Measurements from ENCODE around the gene OPN5.

Gene OPN5

DNA sequence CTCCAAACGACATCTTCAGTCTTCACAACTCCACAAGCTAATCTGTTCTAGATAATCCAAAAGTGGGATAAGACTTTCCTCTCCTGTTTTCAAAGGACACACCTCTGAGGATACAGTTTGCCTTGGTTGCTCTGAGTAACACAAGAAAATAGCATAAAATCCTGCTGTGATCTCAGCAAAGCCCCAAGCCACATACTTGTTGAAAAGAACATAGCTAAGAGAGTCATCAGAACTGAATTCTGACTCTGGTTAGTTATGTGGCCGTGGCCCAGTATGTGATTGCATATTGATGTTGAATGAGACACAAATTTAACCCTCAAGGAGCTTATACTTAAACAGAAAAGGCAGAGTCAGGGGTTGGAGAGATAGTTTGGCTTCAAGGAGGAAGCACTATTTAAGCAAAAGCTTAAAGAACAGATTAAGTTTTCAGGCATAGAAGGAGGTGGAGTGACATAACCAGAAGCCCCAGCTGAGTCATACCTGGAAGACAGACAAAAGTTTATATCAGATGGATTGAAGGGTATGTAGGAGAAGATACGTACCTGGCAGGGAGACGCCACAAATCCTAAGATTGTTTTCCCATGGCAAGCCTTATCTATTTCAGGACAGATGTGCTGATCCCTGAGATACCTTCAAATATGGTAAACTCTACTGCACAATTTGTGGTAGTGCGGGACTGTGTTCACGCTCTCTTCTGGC, 41.2 kb downstream of the OPN5 start:
- Histone ChIP-seq H3K4me1 (ENCODE audit: control insufficient read depth, insufficient read depth, low read length) (no peaks in the 10 kb centered on the region), H3K36me3 (ENCODE audit: control insufficient read depth, insufficient read depth, low read length) (no peaks in the 10 kb centered on the region), H3K4me3 (ENCODE audit: low read depth, low read length) (no peak overlapping the region), H3K27me3 (ENCODE audit: control insufficient read depth, insufficient read depth, low read length) (no peaks in the 10 kb centered on the region), H3K9ac (ENCODE audit: low read length) (no peak overlapping the region), H3K9me3 (ENCODE audit: control insufficient read depth, insufficient read depth, low read depth, low read length) (no peaks in the 10 kb centered on the region), H3K27ac (ENCODE audit: low read depth, low read length) (no peak overlapping the region)

DNA sequence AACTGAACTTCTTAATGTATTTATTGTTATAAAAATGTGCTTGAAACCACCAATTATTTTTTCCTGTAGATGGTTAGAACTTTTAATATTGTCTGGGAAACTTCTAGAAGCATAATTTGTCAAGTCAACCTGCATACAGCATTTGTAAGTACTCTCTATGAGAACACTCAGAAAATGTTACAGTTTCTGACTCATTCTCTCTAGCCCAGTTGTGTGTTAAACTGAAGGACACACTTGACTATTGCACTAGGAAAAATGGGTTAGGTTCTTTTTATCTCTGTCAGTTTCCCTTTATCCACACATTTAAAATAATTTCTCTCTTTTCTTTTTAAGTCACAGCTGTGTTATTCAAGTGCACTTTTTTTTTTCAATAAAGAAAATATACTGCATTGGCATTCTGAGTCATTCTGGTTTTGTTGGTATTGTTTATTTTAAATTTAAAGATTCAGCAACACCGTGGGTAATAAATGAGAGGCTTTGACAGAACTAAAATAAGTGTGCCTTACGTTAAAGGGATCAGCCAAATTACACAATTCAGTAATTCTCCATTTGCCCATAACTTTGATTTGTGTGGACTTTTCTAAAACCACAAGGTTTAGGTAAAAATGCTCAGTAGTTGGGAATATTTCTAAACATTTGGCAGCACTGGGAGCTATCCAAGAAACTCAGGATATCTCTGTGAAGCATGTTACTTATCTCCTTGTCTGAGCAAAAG, 50.7 kb downstream of the OPN5 start:
- H3K9me3 ChIP-seq (ENCODE audit: control insufficient read depth, insufficient read depth, low read depth, low read length): no peaks in the 10 kb centered on the region
- H3K36me3 ChIP-seq (ENCODE audit: control insufficient read depth, insufficient read depth, low read length): no peaks in the 10 kb centered on the region
- H3K4me1 ChIP-seq (ENCODE audit: control insufficient read depth, insufficient read depth, low read length): no peaks in the 10 kb centered on the region
- H3K27me3 ChIP-seq (ENCODE audit: control insufficient read depth, insufficient read depth, low read length): no peaks in the 10 kb centered on the region; the same call in 1 of the 2 replicates
- no peak overlapping the region for H3K4me3 ChIP-seq (ENCODE audit: low read depth, low read length)
- H3K27ac ChIP-seq (ENCODE audit: low read depth, low read length): no peak overlapping the region
- H3K9ac ChIP-seq (ENCODE audit: low read length): no peak overlapping the region

DNA sequence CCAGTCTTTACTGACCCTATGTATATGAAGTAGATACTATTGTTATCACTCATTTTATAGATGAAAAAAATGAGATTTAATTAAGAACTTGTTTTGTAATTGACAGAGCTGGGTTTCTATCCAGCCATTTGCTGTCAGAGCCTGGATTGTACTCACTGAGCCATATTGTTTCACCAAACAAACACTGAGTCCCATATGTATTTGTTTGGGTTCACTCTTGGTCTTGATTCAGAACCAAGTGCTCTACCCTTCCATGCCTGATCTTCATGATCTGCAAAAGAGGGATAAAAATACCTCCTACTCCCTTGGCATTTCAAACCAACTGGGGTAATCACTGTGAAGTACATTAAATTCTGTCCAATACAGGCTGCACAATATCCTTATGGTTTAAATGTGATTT, 52.4 kb downstream of the OPN5 start:
- Histone ChIP-seq H3K4me3 (ENCODE audit: low read depth, low read length) (no peak overlapping the region), H3K36me3 (ENCODE audit: control insufficient read depth, insufficient read depth, low read length) (no peaks in the 10 kb centered on the region), H3K9me3 (ENCODE audit: control insufficient read depth, insufficient read depth, low read depth, low read length) (no peaks in the 10 kb centered on the region), H3K27ac (ENCODE audit: low read depth, low read length) (no peak overlapping the region), H3K27me3 (ENCODE audit: control insufficient read depth, insufficient read depth, low read length) (no peaks in the 10 kb centered on the region; the same call in 1 of the 2 replicates), H3K9ac (ENCODE audit: low read length) (no peak overlapping the region), H3K4me1 (ENCODE audit: control insufficient read depth, insufficient read depth, low read length) (no peaks in the 10 kb centered on the region)

DNA sequence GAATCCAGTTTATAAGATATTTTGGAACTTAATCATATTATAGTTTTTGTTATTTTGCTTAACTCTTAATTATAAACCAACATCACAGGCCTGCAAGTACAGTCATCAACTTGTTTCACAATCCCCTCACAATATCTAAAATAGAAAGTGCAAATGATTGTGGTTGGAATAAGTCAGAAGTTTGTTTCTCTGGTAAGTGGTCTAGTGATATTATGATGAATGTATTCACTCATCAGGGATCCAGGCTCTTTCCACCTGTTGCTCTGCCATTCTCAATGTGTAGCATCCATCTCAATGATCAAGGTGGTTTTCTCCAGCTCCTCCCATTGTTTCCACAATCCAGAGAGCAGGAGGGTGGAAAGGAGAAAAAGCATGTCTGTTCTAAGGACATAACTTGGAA, 54.2 kb downstream of the OPN5 start:
- H3K4me1 ChIP-seq (ENCODE audit: control insufficient read depth, insufficient read depth, low read length): no peaks in the 10 kb centered on the region
- no peak overlapping the region for H3K4me3 ChIP-seq (ENCODE audit: low read depth, low read length)
- no peak overlapping the region for H3K9ac ChIP-seq (ENCODE audit: low read length)
- H3K27me3 ChIP-seq (ENCODE audit: control insufficient read depth, insufficient read depth, low read length): no peaks in the 10 kb centered on the region
- no peak overlapping the region for H3K27ac ChIP-seq (ENCODE audit: low read depth, low read length)
- H3K9me3 ChIP-seq (ENCODE audit: control insufficient read depth, insufficient read depth, low read depth, low read length): no peaks in the 10 kb centered on the region
- H3K36me3 ChIP-seq (ENCODE audit: control insufficient read depth, insufficient read depth, low read length): no peaks in the 10 kb centered on the region

DNA sequence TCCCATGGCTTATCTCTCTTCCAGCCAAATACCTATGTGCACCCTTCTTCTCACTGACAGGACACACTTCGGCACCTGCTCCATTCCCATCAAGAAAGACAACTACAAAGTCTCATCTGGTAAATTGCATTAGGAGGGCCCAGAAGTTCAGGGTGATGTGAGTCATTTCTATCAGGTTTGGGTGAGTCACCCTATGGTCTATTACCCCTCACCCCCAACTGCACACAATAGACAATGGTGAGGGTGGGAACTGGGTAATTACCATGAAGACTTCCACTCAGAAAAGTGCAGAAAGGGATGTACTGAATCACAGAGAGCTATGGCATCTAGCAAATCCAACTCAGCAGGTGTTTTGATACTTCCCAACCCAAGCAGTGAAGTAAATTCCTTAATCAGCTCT, 54.8 kb downstream of the OPN5 start:
- Histone ChIP-seq H3K36me3 (ENCODE audit: control insufficient read depth, insufficient read depth, low read length) (no peaks in the 10 kb centered on the region), H3K4me3 (ENCODE audit: low read depth, low read length) (no peak overlapping the region), H3K27me3 (ENCODE audit: control insufficient read depth, insufficient read depth, low read length) (no peaks in the 10 kb centered on the region), H3K27ac (ENCODE audit: low read depth, low read length) (no peak overlapping the region), H3K4me1 (ENCODE audit: control insufficient read depth, insufficient read depth, low read length) (no peaks in the 10 kb centered on the region), H3K9ac (ENCODE audit: low read length) (no peak overlapping the region), H3K9me3 (ENCODE audit: control insufficient read depth, insufficient read depth, low read depth, low read length) (no peaks in the 10 kb centered on the region)

DNA sequence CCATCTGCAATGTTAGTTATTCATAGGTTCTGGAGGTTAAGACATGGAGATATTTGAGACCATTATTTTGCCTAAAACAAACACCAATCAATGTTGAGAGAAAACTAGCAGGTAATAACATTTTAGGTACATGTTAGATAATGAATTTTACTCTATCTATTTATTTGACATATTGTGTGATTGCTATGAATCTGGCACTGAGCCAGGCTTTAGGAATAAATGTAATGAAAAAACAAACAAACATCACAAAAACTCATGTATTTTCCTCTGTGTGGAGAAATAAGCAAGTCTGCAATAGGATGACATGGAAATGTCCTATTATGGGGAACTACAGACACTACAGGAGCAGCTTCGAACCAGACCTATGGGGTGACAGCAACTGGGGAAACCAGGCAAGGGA, 57.8 kb downstream of the OPN5 start:
- Histone ChIP-seq H3K27me3 (ENCODE audit: control insufficient read depth, insufficient read depth, low read length) (no peaks in the 10 kb centered on the region), H3K36me3 (ENCODE audit: control insufficient read depth, insufficient read depth, low read length) (no peaks in the 10 kb centered on the region), H3K9ac (ENCODE audit: low read length) (no peak overlapping the region), H3K4me1 (ENCODE audit: control insufficient read depth, insufficient read depth, low read length) (no peaks in the 10 kb centered on the region), H3K9me3 (ENCODE audit: control insufficient read depth, insufficient read depth, low read depth, low read length) (no peaks in the 10 kb centered on the region), H3K27ac (ENCODE audit: low read depth, low read length) (no peak overlapping the region), H3K4me3 (ENCODE audit: low read depth, low read length) (no peak overlapping the region)

DNA sequence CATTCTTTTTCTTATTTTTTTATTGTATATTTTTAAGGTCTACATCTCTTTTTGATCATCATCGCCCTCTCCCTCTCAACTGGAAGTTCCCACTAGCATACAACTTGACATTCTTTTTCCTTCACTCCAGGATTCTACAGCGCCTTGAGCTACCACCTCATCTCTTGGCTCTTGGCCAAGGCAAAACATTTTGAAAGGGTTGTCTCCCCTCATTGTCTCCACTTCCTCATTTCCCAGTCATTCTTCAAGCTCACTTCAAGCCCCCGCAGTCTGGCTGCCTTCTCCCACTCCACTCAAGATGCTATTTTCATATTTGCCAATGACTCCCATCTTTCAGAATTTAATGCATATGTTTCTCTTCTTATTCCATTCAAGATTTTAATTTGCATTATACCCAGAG, 63.0 kb downstream of the OPN5 start:
- H3K27me3 ChIP-seq (ENCODE audit: control insufficient read depth, insufficient read depth, low read length): no peaks in the 10 kb centered on the region
- H3K36me3 ChIP-seq (ENCODE audit: control insufficient read depth, insufficient read depth, low read length): no peaks in the 10 kb centered on the region
- no peaks in the 10 kb centered on the region for H3K9me3 ChIP-seq (ENCODE audit: control insufficient read depth, insufficient read depth, low read depth, low read length)
- no peak overlapping the region for H3K27ac ChIP-seq (ENCODE audit: low read depth, low read length)
- H3K9ac ChIP-seq (ENCODE audit: low read length): no peak overlapping the region
- H3K4me1 ChIP-seq (ENCODE audit: control insufficient read depth, insufficient read depth, low read length): no peaks in the 10 kb centered on the region
- no peak overlapping the region for H3K4me3 ChIP-seq (ENCODE audit: low read depth, low read length)

DNA sequence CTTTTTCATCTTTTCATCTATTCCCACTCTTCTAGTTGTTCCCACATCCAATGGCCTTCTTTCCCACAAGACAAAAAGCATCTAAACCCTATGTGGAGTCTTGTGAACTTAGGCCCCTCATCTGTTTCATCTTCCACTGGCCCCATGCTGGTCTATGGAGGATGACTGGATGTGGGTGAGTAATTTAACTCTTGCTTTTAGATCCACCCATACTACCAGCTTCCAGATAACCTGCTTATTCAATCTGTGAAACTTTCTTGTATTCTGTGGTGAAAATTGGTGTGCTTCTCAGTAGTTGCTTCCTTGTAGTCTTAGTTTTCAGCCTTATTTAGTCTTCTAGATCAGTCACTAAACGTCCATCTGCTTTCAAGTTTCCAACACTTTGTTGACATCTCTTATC, 64.9 kb downstream of the OPN5 start:
- H3K4me3 ChIP-seq (ENCODE audit: low read depth, low read length): no peak overlapping the region
- H3K9me3 ChIP-seq (ENCODE audit: control insufficient read depth, insufficient read depth, low read depth, low read length): no peaks in the 10 kb centered on the region
- no peaks in the 10 kb centered on the region for H3K36me3 ChIP-seq (ENCODE audit: control insufficient read depth, insufficient read depth, low read length)
- H3K27ac ChIP-seq (ENCODE audit: low read depth, low read length): no peak overlapping the region
- no peak overlapping the region for H3K9ac ChIP-seq (ENCODE audit: low read length)
- no peaks in the 10 kb centered on the region for H3K27me3 ChIP-seq (ENCODE audit: control insufficient read depth, insufficient read depth, low read length)
- no peaks in the 10 kb centered on the region for H3K4me1 ChIP-seq (ENCODE audit: control insufficient read depth, insufficient read depth, low read length)

DNA sequence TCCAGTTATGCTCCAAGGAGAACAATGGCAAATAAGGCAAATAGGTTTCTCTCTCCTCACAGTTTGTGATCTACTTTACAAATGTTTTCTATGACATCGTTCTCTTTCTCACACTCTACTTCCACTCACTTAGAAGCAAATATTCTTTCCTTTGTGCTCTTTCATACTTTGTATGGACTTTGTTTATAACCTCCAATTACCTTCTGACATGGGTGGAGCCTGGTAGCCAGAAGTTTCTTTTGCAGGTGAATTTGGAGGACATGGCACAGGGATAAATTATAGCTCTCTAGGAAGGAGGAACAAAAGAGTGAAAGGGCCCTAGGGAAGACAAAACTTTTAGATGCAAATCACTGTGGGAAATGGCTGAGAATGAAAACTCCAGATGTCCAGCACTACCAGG, 69.3 kb downstream of the OPN5 start:
- Histone ChIP-seq H3K27ac (ENCODE audit: low read depth, low read length) (no peak overlapping the region), H3K9ac (ENCODE audit: low read length) (no peak overlapping the region), H3K9me3 (ENCODE audit: control insufficient read depth, insufficient read depth, low read depth, low read length) (no peaks in the 10 kb centered on the region), H3K27me3 (ENCODE audit: control insufficient read depth, insufficient read depth, low read length) (no peaks in the 10 kb centered on the region), H3K36me3 (ENCODE audit: control insufficient read depth, insufficient read depth, low read length) (no peaks in the 10 kb centered on the region), H3K4me3 (ENCODE audit: low read depth, low read length) (no peak overlapping the region), H3K4me1 (ENCODE audit: control insufficient read depth, insufficient read depth, low read length) (no peaks in the 10 kb centered on the region)

DNA sequence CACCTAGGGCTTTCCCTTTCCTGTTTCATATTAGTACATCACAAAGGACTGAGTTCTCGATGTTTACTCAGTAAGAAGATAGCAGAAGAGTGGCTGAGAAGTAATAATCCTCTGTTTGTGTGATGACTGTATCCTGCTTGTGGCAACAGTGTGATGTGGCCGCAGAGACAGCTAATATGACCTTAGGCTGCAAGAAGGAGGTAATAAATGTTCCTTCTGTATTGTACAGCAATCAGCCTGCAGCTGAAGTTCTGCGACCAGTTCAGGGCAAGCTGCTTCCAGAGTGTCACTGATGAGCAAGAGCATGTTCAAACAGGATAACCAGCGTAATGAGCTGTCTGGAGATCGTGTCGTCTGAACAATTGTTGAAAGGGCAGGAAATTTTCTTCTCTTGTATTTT, 70.9 kb downstream of the OPN5 start:
- no peak overlapping the region for H3K27ac ChIP-seq (ENCODE audit: low read depth, low read length)
- no peaks in the 10 kb centered on the region for H3K9me3 ChIP-seq (ENCODE audit: control insufficient read depth, insufficient read depth, low read depth, low read length)
- no peaks in the 10 kb centered on the region for H3K4me1 ChIP-seq (ENCODE audit: control insufficient read depth, insufficient read depth, low read length)
- no peak overlapping the region for H3K4me3 ChIP-seq (ENCODE audit: low read depth, low read length)
- no peak overlapping the region for H3K9ac ChIP-seq (ENCODE audit: low read length)
- H3K36me3 ChIP-seq (ENCODE audit: control insufficient read depth, insufficient read depth, low read length): no peaks in the 10 kb centered on the region
- no peaks in the 10 kb centered on the region for H3K27me3 ChIP-seq (ENCODE audit: control insufficient read depth, insufficient read depth, low read length)

DNA sequence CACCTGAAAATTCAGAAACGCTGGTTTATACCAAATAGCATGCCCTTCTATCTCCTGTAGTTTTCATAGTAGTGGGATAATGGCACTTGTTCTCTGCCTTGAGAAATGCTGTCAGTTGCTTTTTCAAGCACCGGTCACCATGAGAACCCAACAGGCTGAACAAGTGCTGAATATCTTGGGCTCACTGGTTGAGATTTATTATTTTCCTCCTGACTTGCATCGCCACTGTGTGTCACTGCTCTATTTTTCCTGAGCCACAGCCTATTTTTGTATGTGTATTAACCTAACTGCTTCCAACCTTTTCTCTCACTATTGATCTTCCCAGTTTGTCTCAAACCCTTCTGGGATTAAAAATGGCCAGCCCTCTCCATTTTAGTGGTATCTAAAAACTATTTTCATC, 71.9 kb downstream of the OPN5 start:
- no peak overlapping the region for H3K4me3 ChIP-seq (ENCODE audit: low read depth, low read length)
- H3K9ac ChIP-seq (ENCODE audit: low read length): no peak overlapping the region
- no peaks in the 10 kb centered on the region for H3K36me3 ChIP-seq (ENCODE audit: control insufficient read depth, insufficient read depth, low read length)
- H3K9me3 ChIP-seq (ENCODE audit: control insufficient read depth, insufficient read depth, low read depth, low read length): no peaks in the 10 kb centered on the region
- H3K4me1 ChIP-seq (ENCODE audit: control insufficient read depth, insufficient read depth, low read length): no peaks in the 10 kb centered on the region
- H3K27ac ChIP-seq (ENCODE audit: low read depth, low read length): no peak overlapping the region
- H3K27me3 ChIP-seq (ENCODE audit: control insufficient read depth, insufficient read depth, low read length): no peaks in the 10 kb centered on the region

All from HUES6 (cell line).